KG1 (cell line): ENCODE data around the gene SLC16A1.
"Not testable (repeated sequence)": the region's sequence is repeated elsewhere in the genome, so short reads cannot be mapped to it uniquely, and the experiment has no call there.

ENCODE experiments used
- DNase-seq: peaks from one replicate; lab custom pipeline; 2025; lab: John Stamatoyannopoulos, UW

The SLC16A1 gene

DNA sequence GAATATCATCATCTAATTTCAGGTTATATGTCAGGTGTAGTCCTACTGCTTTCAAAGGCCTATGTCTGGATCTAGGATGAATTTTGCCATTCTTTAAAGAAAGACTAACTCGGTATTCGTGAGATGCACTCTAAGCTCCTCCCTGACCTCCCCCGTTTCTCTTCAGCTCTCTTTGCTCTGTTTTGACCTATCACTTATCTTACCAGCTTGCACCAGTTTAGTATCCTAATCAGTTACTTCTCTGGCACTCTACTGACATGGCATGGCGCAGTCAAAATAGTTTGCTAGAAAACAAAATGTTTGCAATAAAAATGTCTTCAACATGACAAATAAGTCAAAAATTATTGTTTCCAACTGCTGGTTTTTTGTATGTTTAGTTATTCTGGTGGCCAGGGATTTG, 8.4 kb upstream of the SLC16A1 start:
- DNase-seq: no peak

DNA sequence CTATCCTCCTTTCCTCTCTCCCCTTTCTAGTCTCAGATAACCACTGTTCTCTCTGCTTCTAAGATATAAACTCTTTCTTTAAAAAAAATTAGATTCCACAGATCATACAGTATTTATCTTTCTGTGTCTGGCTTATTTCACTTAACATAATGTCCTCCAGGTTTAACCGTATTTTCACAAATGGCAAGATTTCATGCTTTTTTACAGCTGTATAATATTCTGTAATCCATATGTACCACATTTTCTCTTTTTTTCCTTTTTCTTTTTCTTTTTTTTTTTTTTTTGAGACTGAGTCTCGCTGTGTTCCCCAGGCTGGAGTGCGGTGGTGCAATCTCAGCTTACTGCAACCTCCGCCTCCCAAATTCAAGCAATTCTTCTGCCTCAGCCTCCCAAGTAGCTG, 5.1 kb upstream of the SLC16A1 start:
- DNase-seq: no peak

DNA sequence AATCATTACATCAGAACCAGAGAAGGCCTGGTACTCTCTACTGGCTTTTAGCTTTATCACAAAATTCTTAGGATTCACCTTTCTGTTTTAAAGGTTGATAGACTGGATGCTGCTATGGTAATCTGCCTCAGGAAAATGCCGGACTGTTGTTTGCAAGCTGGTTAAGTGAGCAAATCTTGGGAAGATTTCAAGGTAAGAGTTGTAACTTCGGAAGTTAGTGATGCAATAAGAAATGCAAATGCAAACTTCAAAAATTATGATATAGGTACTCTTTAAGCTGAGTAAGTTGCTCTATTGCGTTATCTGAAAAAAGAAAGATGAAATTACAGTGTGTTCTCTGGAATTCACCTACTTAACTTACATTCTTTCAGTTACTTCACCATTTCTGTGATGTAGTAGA, 4.4 kb upstream of the SLC16A1 start:
- DNase-seq: no peak

DNA sequence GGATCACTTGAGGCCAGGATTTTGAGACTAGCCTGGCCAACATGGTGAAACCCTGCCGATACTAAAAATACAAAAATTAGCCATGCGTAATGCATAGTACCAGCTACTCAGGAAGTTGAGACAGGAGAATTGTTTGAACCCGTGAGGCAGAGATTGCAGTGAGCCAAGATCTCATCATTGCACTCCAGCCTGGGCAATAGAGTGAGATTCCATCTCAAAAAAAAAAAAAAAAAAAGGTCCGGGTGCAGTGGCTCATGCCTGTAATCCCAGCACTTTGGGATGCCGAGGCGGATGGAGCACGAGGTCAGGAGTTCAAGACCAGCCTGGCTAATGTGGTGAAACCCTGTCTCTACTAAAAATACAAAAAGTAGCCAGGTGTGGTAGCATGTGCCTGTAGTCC, 2.2 kb upstream of the SLC16A1 start:
- DNase-seq: not testable (repeated sequence)

DNA sequence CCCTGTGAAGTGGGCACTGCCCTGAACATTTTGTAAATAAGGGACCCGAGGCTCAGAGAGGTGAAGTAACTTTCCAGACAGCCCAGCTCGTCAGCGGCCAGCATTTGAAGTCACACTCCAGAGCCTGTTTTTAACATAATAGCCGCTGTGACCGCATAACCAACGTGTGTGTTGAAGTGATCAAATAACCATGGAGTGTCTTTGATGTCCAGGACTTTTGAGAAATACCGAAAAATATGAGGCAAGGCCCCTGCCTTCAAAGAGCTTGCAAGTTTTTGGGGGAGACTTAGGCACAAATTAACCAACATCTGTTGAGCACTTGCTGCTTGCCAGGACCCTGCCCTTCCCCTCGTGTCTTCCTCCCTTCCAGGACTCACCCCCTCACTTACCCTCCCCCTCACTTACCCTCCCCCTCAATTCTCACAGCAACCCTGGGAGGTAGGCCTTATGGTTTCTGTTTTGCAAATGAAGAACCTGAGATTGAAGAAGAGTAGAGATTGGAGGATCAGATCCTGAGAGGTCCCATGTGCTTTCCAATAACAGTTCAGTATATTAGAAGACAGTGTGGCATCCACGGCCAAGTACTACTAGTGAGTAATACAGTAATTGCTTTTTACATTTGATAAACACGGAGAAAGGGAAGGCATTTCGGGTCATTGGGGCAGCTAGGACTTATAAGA, 1.3 kb upstream of the SLC16A1 start:
- DNase-seq: no peak

DNA sequence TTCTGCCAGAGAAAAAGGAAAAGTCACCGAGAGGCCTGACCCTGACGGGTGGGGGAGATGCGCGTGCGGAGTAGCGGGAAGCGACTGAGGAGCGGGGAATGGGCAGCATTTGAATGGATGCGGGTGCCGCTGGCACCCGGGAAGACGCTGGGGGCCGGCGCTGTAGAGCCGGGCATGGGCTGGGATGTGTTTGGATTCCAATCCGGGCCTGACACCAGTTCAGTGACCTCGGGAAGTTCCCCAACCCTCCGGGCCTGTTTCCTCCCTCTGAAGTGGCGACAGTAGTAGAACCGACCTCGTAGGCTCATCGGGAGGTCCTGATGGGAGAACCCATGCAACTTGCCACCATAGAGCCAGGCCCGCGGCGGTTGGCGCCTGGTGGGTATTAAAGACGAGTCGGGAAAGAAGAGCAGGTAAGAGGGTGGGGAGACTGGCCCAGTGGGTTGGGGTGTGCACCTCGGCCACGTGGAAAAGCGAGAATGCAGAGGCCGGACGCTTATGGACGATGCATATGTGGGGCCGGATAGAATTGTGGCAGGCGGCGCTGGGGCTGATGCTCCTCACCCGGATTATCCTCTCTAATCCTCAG, 642 bp upstream of the SLC16A1 start:
- DNase-seq: peak; percentile 64

DNA sequence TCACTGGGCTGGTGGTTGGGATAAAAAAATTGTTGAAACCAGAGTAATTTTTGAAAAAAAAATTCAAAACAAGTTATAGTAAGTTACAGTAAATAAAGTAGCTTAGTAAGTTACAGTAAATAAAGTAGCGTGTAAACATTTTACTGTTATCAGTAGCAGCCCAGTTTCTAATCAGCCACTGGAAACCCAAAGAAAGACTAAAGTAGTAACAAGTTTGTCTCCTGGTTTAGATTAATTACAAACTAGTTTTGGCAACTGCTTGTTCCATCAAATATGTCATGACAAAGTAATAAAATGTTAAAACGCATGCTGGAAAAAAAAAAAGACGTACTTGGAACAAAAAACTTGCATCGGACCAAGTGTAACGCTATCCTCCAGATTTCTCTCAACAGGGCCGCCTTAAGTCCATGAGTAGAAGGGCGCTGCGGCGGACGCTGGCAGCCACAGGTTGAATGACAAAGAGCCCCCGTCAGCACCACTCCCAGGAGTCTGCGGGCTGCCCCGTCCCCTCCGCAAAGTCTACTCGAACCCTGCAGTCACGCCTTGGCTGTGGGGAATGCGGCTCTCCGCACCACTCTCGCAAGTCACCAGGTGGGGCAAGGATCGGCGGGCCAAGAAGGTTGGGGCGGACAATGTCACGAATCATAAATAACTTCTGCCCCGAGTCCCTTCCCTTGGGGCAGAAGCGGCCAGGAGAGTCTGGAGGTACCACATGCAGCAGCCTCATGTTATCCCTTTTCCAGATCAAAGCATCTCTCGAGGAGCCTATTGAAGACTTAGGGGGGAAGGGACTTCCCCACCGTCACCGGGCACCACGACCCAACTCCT, 837 bp downstream of the SLC16A1 start:
- DNase-seq: peak; percentile 42

DNA sequence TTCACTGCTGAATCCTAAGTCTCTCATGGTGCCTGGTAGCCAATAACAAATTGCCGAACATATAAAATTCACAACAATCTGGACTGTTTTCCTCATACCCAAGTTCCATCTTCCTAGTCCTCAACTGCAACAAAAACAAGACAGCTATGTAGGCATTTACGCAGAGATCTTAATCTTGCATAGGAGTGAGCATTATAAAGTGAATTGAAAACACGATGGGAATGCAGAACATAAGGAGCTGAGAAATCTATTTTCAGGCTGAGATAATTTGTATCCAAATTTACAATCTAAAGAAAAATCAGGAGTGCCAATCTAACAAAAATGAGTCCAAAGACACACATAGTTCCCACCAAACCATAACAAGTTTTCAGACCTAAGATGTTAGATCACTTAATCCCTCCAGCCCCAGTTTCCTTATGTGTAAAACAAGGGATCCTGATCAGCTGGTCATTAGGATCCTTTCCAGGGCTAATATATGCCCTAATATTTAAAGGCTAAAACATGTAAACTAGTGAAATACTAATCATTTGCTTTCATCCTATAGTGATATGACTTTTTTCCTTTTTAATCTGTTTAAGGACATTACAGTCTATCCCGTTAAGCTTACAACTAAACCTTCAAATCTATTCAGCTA, 1.9 kb downstream of the SLC16A1 start:
- DNase-seq: no peak

DNA sequence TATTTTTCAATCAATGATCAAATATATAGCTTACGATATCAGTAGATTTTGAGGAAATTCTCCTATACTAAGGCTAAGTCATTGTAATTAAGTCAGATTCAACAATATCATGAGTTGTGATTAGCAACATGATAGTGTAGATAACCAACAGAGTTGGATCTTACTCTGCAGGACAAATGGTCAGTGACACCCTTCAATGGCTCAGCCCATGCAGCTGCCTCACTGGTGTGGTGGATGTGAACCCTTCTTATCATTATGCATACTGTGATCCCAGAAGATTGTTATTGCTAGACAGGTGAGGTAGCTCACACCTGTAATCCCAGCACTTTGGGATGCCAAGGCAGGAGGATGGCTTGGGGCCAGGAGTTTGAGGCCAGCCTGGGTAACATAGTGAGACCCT, 5.6 kb downstream of the SLC16A1 start:
- DNase-seq: no peak

DNA sequence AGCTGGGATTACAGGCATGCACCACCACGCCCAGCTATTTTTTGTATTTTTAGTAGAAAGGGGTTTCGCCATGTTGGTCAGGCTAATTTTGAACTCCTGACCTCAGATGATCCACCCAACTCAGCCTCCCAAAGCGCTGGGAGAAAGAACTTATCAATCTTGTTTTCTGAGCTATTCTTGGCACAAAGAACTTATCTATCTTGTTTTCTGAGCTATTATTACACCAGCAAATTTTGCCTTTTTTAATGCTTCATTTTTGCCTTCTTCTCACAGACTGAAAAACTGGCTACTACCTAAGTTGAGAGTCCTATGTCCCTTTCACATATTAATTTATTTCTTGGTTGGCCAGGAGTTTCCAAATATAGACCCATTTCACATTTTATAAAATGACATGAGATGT, 9.3 kb downstream of the SLC16A1 start:
- no peak for DNase-seq

DNA sequence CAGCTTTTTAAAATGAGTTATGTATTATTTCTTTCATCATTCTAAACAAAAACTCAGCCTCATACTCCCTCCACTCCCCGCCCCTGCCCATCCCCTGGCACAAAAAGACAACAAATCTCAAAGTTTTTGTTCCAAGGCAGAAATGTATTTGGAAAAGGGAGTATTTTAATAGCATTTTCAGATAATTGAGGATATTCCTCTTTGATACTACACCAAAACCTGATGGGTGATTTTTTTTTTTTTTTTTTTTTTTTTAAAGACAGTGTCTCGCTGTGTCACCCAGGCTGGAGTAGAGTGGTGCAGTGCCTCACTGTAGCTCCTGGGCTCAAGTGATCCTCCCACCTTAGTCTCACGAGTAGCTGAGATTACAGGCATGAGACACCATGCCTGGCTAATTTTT, 16.2 kb downstream of the SLC16A1 start:
- DNase-seq: no peak

DNA sequence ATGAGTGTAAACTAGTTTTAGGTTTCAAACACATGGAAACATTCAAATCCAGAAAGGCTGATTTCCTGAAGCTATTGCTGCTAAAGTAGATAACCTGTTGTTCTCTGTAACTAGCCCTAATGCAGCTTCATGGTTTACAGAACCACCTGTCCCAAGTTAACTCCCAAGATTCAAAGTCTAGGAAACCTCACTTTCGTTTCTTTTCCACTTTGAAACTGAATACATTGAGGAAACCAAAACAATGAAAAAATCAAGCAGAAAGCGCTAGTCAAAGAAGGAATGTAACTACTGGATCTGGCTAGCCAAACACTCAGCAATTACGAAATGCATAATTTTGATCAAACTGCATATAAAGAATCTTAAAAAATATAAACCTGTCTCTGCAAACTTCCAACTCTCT, 17.8 kb downstream of the SLC16A1 start:
- DNase-seq: no peak

DNA sequence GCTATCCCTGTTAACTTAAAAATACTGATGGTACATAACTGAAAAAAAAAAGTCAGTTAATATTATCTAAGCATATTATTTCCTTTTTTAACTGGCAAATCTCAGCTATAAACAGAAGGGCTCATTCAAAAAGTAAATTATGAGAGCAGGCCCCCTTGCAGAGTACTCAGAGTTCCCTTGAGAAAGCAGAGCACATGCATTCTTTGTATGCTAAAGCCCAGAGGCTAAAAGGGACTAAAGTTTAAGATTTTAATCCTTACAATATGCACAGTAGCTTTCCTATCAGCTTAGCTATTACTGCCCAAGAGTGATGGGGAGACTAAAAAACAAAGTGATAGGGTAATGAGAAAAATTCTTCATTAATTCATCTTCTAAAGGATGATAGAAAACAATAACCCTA, 18.5 kb downstream of the SLC16A1 start:
- no peak for DNase-seq

DNA sequence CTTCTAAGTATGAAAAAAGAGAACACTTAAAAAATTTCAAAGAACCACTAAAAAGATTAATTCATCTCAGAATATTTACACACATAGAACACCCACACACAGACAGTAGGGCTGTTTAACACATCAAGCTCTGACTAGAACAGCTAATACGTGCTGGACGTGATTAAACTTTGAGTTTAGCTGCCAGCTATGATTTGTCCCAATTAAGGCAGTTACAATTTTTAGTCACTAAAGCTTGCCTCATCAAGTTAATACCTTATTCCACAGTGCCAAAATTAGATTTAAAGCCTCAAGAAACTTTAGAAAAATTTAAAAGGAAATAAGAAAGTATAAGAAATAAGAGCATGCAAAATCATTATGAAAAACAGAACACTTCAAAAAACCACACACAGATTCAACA, 18.9 kb downstream of the SLC16A1 start:
- no peak for DNase-seq

DNA sequence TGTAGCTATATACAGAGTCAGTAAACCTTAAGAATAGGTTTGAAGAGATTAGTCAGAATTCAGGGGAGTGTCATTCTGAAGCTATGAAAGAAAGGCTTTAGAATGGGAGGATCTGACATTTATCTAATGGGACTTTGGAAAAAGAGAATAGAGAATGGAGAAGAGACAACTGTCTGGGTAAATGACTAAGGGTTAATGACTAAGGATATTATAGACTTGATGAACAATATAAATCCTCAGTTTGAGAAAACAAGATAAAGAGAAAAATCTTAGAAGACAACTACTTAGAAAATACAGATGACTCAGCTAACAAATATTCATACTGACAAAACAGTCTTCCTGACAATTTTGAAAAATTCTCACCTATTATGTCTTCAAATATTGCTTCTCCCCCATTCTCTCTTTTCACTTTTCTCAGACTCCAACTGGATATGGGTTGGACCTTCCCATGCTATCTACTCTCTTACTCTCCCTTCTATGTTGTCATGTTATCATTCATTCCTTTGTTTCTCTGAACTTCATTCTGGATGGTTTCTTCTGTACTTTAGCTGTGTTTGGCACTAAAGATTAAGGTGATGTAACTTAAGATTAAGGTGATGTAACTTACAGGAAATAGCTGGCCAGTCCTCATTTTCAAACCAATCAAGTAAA, 20.4 kb downstream of the SLC16A1 start:
- DNase-seq: no peak

DNA sequence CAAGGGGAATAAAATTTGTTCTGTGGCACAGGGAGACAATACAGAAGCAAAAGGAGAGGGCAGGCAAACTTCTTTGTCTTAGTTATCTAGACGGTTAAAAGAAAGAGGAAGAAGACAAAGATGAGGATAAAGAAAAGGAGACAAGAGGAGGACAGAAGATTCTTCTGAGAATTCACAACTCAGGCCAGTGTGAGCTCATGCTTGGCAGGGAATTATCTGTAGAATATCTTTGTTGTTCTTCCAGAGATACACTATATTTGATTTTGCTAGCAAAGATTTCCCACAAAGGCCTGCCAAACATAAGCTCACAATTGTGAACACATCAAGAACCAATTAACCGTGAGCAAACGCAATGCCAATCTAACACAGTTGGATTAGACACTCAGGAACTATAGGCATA, 21.4 kb downstream of the SLC16A1 start:
- no peak for DNase-seq

DNA sequence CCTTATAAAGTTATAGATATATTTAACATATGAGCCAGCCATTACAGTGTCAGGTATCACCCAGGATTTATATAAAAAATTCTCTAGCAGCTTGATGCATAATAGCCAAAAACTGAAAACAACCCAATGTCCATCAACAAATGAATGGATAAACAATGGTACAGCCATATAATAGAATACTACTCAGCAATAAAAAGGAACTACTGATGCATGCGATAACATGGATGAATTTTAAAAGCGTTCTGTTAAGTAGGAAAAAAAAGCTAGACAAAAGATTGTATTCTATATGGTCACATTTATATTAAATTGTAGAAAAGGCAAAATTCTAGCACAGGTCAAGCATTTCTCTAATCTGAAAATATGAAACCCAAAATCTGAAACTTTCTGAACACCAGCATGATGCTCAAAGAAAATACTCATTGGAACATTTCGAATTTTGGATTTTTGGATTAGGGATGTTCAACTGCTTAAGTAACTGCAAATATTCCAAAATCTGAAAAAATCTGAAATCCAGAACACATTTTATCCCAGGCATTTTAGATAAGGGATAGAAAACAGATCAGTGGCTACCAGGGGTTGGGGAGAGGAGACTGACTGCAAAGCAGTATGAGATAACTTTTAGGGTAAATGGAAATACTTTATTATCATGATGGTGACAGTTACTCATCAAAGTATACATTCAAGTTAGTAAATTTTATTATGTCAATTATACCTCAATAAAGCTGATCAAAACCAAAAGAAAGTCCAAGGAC, 22.0 kb downstream of the SLC16A1 start:
- DNase-seq: no peak

DNA sequence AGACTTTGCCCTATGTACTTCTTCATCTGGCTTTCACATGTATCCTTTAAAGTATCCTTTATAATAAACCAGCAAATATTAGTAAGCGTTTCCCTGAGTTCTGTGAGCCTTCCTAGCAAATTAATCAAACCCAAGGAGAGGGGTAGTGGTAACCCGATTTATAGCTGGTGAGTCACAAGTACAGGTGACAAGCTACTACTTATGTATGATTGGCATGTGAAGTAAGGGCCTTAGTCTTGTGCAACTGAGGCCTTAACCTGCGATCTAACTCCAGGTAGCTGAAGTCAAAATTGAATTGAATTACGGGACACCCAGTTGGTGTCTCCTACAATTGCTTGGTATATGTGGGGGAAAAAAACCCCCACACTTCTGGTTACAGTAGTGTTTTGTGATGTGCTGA, 26.0 kb downstream of the SLC16A1 start:
- no peak for DNase-seq

DNA sequence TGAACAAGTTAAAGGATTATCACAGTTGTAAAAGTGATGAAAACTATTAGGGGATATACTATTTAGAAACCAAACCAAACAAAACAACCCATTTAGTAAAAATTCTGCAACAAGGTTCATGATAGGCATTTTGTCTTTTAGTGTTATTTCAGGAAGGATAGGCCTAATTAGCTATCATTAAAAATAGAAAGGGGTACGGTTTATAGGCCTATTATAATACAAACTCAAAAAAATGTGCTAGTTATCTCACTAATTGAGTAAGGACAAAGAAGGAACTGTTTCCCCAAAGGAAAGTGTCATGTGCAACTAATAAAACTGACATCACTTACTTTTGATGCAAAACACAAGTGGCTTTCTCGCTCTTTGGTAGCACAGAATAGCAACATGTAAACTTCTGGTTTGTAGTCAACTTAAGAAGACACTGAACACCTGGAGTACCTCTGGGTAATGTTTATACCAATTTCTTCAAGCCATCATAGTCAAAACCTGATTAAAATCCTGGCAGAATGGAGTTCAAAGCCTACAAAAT, 28.5 kb downstream of the SLC16A1 start:
- DNase-seq: no peak

DNA sequence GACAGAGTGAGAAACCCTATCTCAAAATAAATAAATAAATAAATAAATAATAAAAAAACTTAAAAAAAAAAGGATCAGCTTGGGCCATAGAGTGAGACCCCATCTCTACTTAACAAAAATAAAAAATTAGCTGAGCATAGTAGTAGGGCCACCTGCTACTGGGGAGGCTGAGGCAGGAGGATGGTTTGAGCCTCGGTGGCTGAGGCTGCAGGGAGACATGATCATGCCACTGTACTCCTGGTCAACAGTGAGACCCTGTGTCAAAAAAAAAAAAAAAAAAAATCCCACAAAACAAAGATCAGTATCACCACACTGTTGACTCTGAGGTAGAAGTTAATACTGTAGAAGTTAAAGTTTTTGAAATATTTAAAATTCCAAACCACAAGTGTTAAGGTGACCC, 29.1 kb downstream of the SLC16A1 start:
- no peak for DNase-seq

DNA sequence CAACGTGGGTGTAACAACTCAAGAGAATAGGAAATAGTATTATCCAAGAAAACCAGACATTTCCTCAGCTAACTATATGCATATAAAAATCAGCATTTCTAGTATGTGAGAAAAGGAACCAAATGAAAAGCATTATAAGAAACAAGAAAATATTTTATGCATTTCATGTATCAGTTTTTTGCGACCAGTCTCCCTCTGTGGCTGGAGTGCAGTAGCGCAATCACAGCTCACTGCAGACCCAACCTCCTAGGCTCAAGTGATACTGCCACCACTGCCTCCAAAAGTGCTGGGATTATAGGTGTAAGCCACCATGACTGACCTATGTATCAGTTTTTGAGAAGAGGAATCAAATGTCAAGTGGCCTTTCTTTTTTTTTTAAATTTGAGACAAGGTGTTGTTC, 31.0 kb downstream of the SLC16A1 start:
- DNase-seq: no peak
